ES-I3 (cell line): ENCODE results near the gene ZNRF3.
"Not testable (repeated sequence)": the region's sequence is repeated elsewhere in the genome, so short reads cannot be mapped to it uniquely, and the experiment has no call there.

ENCODE experiments used
- H3K36me3 ChIP-seq: 2 replicates; pipeline ENCODE4 v1.6.1; 2013; ENCODE audit warnings: mild to moderate bottlenecking, low read length, control low read depth, moderate library complexity; ENCODE audit not compliant: insufficient read depth
- H3K4me1 ChIP-seq: 2 replicates; pipeline ENCODE4 v1.6.1; 2013; ENCODE audit warnings: mild to moderate bottlenecking, control low read depth, low read length; ENCODE audit not compliant: insufficient read depth
- H3K9ac ChIP-seq: 2 replicates; pipeline ENCODE4 v1.6.1; 2013; ENCODE audit warnings: low read depth, mild to moderate bottlenecking, low read length, moderate library complexity
- H3K9me3 ChIP-seq: 2 replicates; pipeline ENCODE4 v1.6.1; 2013; ENCODE audit warnings: mild to moderate bottlenecking, low read length, moderate library complexity; ENCODE audit not compliant: control insufficient read depth, insufficient read depth

Gene ZNRF3

DNA sequence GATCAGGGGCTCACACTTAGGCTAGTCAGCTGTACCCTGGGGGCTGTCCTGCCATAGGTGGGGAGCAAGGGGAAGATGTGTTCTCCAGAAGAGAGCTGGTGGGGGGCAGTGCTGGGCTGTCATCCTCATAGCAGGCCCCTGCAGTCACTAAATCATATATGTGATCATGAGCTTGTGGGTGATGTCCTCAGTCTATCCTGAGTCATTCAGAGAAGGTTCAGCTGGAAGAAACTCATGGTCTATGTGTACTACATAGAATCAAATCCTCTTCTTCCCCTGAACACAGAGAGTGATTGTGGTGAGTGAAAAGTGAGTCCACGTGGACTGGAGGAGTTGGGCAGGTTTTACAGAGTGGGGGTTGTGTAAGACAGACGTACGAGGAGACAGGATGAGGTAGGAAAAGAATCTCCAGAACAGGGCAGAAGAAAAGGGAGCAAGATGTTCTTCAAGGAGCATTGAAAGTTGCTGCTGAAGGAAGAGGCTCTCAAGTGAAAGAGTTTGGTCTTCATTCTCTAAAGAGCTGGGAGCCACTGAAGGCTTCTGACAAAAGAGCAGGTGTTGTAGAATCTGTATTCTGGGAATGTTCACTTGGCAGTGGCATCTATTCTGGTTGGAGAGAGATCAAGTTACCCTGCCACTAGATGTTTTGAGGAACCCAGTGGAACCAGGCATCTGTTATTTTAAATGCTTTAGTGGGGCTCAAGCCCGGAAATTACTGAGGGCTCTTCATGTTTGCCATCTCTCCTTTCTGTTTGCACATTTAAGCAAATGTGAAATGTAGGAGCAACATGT is 109.4 kb downstream of the ZNRF3 start:
- peaks cover 12% of the 10 kb centered on the region for H3K36me3 ChIP-seq
- no peaks in the 10 kb centered on the region for H3K9me3 ChIP-seq
- H3K9ac ChIP-seq = no peak overlapping the region
- peaks cover 28% of the 10 kb centered on the region for H3K4me1 ChIP-seq

DNA sequence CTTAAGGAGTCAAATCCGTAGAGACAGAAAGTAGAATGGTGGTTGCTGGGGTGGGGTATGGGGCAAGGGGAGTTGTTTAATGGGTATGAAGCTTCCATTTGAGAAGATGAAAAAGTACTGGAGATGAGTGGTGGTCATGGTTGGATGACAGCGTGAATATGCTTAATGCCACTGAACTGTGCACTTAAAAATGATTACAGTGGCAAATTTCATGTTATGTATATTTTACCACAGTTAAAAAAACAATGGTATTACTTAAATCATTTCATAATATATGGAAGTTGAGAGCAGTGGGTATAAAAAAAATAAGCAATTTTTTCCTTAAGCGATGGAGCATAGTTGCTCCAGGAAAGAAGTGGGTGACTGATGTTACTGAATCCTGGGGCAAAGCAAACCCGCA is 111.2 kb downstream of the ZNRF3 start:
- no peak overlapping the region for H3K9ac ChIP-seq

DNA sequence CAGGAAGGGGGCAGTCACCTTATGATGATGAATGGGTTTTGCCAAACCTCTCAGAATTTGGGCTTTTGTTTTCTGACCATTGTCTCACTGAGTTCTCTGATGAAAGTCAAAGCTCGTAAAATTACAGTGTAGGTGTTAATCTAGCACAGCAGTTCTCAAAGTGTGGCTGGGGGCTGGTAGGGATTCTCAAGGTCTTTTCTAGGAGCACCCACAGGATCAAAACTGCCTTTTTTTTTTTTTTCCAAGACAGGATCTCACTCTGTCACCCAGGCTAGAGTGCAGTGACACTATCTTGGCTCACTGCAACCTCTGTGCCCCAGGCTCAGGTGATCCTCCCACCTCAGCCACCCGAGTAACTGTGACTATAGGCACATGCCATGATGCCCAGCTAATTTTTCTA is 112.2 kb downstream of the ZNRF3 start:
- H3K9ac ChIP-seq = no peak overlapping the region
- peaks cover 12% of the 10 kb centered on the region for H3K4me1 ChIP-seq
- peaks cover 10% of the 10 kb centered on the region for H3K36me3 ChIP-seq
- H3K9me3 ChIP-seq = no peaks in the 10 kb centered on the region

More for the DNA sequence above, 111.2 kb downstream of the ZNRF3 start:
- H3K9me3 ChIP-seq = no peaks in the 10 kb centered on the region
- peaks cover 12% of the 10 kb centered on the region for H3K36me3 ChIP-seq
- peaks cover 17% of the 10 kb centered on the region for H3K4me1 ChIP-seq

DNA sequence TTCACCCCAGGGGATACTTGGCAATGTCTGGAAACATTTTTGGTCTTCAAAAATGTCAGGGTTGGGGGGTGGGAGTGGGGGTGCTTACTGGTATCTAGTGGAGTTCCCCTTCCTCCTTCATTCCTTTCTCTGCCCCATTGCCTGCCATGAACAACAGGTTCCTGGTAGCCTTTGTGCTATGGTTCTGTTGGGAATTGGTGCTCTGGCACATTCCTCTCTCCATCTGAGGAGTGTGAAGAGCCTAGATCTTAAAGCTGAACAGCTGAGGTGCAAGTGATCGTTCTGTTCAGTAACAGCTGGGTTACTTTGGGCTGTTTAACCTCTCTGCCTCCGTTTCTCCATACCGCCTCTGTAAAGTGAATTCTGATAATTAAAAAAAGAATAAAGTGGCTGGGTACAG is 114.0 kb downstream of the ZNRF3 start:
- H3K9ac ChIP-seq = no peak overlapping the region
- H3K9me3 ChIP-seq = no peaks in the 10 kb centered on the region
- H3K4me1 ChIP-seq = peaks cover 11% of the 10 kb centered on the region
- peaks cover 6% of the 10 kb centered on the region for H3K36me3 ChIP-seq

DNA sequence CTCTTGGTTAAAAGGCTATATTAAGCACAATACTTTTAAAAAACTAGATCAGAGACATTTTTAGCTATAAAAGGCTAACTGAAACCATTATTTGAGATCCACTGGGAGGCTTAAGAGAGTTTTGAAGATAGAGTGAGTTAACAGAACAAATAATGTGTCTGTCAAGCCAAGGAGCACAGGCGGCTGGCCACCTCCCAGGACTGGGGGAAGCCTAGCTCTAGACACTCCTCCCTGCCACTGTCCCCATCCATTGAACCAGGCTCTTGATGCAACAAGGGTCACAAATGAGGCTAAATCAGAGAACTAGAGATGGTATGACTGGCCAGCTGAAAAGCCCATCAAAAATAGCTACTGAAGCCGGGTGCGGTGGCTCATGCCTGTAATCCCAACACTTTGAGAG is 115.3 kb downstream of the ZNRF3 start:
- no peak overlapping the region for H3K9ac ChIP-seq
- H3K9me3 ChIP-seq = no peaks in the 10 kb centered on the region
- H3K36me3 ChIP-seq = 0 out of 2 replicates have a peak, but pooled peaks cover 2% of the 10 kb centered on the region
- H3K4me1 ChIP-seq = peaks cover 16% of the 10 kb centered on the region

DNA sequence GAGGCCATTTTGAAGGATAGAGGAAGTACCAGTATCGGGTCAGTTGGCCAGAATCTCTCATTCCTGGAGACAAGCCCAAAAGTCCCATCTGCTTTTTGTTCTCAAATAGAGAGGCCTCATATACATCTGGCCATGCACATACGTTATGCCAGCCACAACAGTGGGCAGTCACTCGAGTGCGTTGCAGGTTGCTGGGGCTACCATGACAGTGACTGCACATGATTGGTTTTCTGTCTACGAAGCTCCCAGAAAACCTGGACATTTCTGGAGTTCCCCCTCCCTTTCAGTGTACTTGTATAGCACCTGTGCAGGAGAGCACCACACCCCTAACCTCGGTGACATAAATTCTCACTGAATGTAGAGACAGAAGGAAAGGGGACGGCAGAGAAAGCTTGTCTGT is 116.1 kb downstream of the ZNRF3 start:
- Histone ChIP-seq H3K36me3 (0 out of 2 replicates have a peak, but pooled peaks cover 2% of the 10 kb centered on the region), H3K9ac (no peak overlapping the region), H3K4me1 (peaks cover 24% of the 10 kb centered on the region), H3K9me3 (no peaks in the 10 kb centered on the region)

DNA sequence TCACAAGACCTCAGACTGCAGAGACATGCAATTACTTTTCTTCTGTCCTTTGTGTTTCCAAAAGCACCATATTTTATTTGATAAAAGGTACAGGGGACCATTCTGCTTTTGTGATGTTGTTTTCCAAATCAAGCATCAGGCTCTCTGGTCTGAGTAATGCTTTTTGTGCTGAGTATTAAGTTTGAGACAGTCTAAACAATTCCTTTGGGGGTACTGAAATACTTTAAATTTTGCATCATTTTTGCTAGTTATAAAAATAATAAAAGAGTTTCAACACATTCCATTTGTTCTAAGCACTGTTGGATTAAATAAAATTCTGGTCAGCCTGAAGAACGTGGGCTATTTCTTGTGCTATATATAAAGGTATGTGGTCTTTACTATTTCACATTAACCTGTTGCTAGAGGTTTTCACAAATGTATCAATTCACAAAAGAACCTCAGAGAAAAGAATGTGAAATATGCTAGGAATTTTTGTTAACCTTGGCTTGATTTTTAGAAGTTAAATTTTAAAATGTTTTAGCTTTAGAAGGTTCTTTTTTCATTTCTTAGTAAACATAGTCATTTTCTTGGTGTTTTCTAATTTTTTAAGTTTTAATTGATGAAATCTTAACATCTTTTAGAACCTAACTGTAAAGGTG is 116.7 kb downstream of the ZNRF3 start:
- Histone ChIP-seq H3K36me3 (0 out of 2 replicates have a peak, but pooled peaks cover 2% of the 10 kb centered on the region), H3K9me3 (no peaks in the 10 kb centered on the region), H3K9ac (no peak overlapping the region), H3K4me1 (peaks cover 28% of the 10 kb centered on the region)

DNA sequence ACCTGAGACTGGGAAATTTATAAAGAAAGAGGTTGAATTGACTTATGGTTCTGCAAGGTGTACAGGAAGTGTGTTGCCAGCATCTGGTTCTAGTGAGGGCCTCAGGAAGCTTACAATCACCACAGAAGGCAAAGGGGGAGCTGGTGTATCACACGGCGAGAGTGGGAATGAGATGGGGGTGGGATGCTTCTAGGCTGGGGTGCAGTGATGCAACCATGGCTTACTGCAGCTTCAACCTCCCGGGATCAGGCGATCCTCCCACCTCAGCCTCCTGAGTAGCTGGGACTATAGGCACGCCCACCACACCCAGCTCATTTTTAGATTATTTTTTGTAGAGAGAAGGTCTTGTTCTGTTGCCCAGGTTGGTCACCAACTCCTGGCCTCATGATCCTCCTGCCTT is 117.3 kb downstream of the ZNRF3 start:
- Histone ChIP-seq H3K36me3 (0 out of 2 replicates have a peak, but pooled peaks cover 2% of the 10 kb centered on the region), H3K9ac (no peak overlapping the region), H3K9me3 (no peaks in the 10 kb centered on the region), H3K4me1 (peaks cover 34% of the 10 kb centered on the region)

DNA sequence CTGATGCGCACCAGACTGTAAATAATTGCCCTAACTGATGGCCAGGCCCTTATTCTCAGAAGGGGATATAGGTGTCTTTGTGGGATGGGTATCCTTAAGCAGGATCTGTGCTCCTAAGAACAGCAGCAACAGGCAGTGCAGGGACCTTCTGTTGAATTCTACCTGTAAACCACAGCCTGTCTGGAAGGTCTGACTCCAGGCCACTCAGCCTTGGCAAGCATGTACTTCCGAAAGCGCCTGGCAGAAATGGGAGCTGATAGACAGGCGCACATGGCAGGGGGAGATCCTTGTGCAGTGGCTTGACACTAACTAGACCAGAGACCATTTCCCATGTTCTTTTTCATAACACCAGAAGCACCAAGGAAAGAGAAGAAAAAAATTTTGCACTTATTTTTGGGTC is 119.2 kb downstream of the ZNRF3 start:
- no peak overlapping the region for H3K9ac ChIP-seq
- no peaks in the 10 kb centered on the region for H3K9me3 ChIP-seq
- peaks cover 34% of the 10 kb centered on the region for H3K4me1 ChIP-seq
- no peaks in the 10 kb centered on the region for H3K36me3 ChIP-seq

DNA sequence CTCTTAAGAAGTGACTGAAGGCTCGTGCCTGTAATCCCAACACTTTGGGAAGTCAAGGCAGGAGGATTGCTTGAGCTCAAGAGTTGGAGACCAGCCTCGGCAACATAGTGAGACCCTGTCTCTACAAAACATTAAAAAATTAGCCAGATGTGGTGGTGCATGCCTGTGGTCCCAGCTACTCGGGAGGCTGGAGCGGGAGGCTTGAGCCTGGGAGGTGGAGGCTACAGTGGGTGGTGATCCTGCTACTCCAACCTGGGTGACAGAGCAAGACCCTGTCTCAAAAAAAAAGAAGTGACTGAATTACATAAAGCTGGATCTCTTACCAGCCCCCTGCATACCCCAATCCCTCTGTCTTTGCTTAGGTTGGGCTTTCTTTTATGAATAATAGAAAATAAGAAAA is 120.2 kb downstream of the ZNRF3 start:
- Histone ChIP-seq H3K9me3 (no peaks in the 10 kb centered on the region), H3K9ac (no peak overlapping the region), H3K36me3 (no peaks in the 10 kb centered on the region), H3K4me1 (peaks cover 37% of the 10 kb centered on the region)

DNA sequence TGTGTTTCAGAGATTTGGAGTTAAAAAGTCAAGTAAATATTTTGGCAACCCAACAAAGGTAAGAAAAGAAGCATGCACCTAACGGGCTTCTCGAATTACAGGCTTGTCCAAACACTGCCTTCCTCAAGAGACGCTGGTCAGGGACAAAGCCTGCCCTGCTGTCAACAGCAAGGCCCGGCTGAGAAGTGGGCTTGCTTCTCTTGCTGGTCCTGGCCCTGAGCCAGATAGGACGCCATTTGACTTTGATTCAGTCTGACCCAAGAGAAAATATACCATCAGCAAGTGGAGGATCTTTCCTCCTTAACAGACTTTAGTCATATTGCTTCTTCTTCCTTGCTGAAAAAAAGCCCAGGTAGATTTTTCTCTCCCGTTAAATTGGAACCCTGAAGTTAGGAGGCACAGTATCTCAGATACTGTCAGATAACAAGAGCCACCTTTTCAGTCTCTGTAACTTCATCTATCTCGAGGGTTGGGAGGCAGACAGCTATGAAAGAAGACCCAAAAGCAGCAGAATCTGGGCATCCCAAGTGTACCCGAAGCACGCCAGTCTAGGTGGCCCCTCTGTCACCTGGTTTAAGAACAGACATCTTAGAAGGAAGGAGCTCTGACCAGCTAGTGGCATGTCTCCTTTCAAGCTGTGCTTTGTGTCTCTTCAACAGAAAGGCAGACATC is 120.7 kb downstream of the ZNRF3 start:
- no peaks in the 10 kb centered on the region for H3K9me3 ChIP-seq
- H3K9ac ChIP-seq = no peak overlapping the region
- peaks cover 43% of the 10 kb centered on the region for H3K4me1 ChIP-seq
- H3K36me3 ChIP-seq = no peaks in the 10 kb centered on the region

DNA sequence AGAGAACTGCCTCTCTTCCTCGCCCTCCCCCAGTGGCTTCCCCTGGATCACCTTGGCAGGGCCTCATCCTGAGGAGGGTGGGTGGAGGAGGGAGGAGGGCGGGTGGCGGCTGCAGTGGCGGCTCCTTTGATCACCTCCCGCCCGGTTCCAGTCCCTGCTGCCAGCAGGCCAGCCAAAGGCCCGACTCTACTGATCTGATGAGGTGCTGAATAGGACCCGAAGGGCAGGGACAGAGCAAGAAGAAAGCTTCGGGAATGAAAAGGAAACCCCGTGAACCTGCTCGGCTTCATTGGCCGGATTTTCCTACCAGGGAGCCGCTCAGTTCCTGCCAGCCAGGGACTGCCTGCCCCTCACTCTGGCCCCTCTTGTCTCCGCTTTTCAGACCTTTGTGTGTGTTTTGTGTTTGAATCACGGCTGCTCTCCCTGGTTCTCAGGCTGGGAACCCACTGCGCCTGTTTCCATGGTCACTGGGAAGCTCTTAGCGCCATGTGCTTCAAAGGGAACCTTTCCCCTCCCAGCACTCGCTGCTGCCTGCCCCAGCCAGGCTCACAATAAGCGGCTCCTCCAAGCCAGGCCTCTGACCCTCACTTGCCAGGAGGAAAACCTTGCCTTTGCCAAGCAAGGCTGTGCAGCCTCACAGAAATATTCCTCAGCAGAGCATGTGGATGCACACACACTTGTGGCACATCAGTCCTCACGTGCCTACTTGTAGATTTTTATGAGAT is 121.4 kb downstream of the ZNRF3 start:
- Histone ChIP-seq H3K4me1 (peaks cover 38% of the 10 kb centered on the region), H3K9ac (peak overlapping the region; percentile 30), H3K36me3 (no peaks in the 10 kb centered on the region), H3K9me3 (no peaks in the 10 kb centered on the region)

DNA sequence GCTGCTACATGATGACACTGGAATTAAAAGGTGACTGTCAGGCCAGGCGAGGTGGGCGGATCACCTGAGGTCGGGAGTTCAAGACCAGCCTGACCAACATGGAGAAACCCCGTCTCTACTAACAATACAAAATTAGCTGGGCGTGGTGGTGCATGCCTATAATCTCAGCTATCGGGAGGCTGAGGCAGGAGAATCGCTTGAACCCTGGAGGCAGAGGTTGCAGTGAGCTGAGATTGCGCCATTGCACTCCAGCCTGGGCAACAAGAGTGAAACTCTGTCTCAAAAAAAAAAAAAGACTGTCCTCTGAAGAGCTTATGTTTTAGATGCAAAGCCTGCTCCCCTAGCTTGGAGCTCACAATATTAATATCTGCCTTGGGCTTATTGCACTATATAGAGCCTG is 122.4 kb downstream of the ZNRF3 start:
- peaks cover 36% of the 10 kb centered on the region for H3K4me1 ChIP-seq
- not testable (repeated sequence) for H3K9ac ChIP-seq, H3K36me3 ChIP-seq, H3K9me3 ChIP-seq

DNA sequence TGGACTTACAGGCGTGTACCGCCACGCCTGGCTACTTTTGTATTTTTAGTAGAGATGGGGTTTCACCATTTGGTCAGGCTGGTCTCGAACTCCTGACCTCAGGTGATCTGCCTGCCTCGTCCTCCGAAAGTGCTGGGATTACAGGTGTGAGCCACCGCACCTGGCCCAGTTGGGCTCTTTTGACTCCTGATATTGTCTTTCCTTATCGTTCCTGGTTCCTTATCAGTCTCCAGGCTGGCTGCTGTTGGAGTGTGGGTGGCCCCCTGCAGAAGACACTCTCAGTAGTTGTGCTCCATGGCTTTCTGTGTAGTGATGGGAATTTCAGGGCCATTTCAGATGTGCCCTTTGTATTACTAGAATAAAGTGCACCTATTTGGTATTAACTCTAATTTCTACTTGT is 123.0 kb downstream of the ZNRF3 start:
- no peaks in the 10 kb centered on the region for H3K36me3 ChIP-seq
- H3K9ac ChIP-seq = no peak overlapping the region
- H3K9me3 ChIP-seq = no peaks in the 10 kb centered on the region
- peaks cover 36% of the 10 kb centered on the region for H3K4me1 ChIP-seq
